Calu3 (cell line): ENCODE measurements around the gene ELN. TPM values are rescaled to one million over a fixed set of nuclear protein-coding genes. Genes with fewer than 3 reads are reported as not detected.

Experiments used
- BruUV-seq: library from RNA; stranded (reverse); fragments of 400-500 nt; replicated peaks from 2 replicates; lab custom pipeline; 2021; lab: Mats Ljungman, UMichigan
- CTCF ChIA-PET: fragments of 300-600 bp; sonication (Branson Sonifier 250); formaldehyde crosslinking; loops from one replicate; lab custom pipeline; 2022; ENCODE audit warnings: antibody characterized with exemption; lab: Charles Lee
- DNase-seq: peaks from one replicate; pipeline ENCODE4 v3.0.0; 2022
- H3K27ac Mint-ChIP-seq: one replicate; pipeline ENCODE4 v1.8.0; 2022; ENCODE audit warnings: mixed read lengths; ENCODE audit not compliant: unreplicated experiment
- H3K27me3 Mint-ChIP-seq: one replicate; pipeline ENCODE4 v1.8.0; 2022; ENCODE audit warnings: mixed read lengths; ENCODE audit not compliant: unreplicated experiment
- H3K36me3 Mint-ChIP-seq: one replicate; pipeline ENCODE4 v1.8.0; 2022; ENCODE audit warnings: mild to moderate bottlenecking, moderate library complexity, mixed read lengths; ENCODE audit not compliant: insufficient read depth, unreplicated experiment
- H3K4me1 Mint-ChIP-seq: one replicate; pipeline ENCODE4 v1.8.0; 2022; ENCODE audit warnings: mild to moderate bottlenecking, low read depth, mixed read lengths; ENCODE audit not compliant: unreplicated experiment
- H3K4me3 Mint-ChIP-seq: one replicate; pipeline ENCODE4 v1.8.0; 2022; ENCODE audit warnings: mild to moderate bottlenecking, low read depth, moderate library complexity, mixed read lengths; ENCODE audit not compliant: unreplicated experiment
- H3K9me3 Mint-ChIP-seq: one replicate; pipeline ENCODE4 v1.8.0; 2022; ENCODE audit warnings: low read depth, mixed read lengths; ENCODE audit not compliant: unreplicated experiment
- intact Hi-C: fragments of 100-400 bp; cut with micrococcal nuclease; formaldehyde crosslinking; loops from one replicate; pipeline ENCODE4 v1.10.0; 2022; ENCODE audit not compliant: unreplicated experiment
- total RNA-seq: library from RNA; stranded (reverse); gene quantifications from 2 replicates; pipeline ENCODE4 v1.2.3, GENCODE V29; 2022
- TF ChIP-seq, protein P1 (sequence below): fragments of 200-600 bp; IDR thresholded peaks from one replicate; pipeline ENCODE4 v1.8.0; 2022; ENCODE audit warnings: antibody characterized with exemption; ENCODE audit not compliant: unreplicated experiment

Gene ELN
- total RNA-seq, 1 experiment from 2014 or later: 0.42 TPM

GRCh38 chr7:74040101-74040790 is 12.3 kb downstream of the ELN start:
- no TSS peak for BruUV-seq
- CTCF ChIA-PET: interaction anchor here (0.6 kb wide), 1 partner anchor 26 kb away, joined by 3 read pairs; no protein-coding TSS in a partner anchor

GRCh38 chr7:74040791-74041520 is 13.0 kb downstream of the ELN start:
- Mint-ChIP-seq H3K4me3 (no peak overlapping the region), H3K4me1 (no peaks in the 10 kb centered on the region), H3K9me3 (no peaks in the 10 kb centered on the region), H3K27ac (no peak overlapping the region), H3K27me3 (peaks cover 59% of the 10 kb centered on the region), H3K36me3 (peaks cover 4% of the 10 kb centered on the region)
- TF ChIP-seq, protein P1, sequence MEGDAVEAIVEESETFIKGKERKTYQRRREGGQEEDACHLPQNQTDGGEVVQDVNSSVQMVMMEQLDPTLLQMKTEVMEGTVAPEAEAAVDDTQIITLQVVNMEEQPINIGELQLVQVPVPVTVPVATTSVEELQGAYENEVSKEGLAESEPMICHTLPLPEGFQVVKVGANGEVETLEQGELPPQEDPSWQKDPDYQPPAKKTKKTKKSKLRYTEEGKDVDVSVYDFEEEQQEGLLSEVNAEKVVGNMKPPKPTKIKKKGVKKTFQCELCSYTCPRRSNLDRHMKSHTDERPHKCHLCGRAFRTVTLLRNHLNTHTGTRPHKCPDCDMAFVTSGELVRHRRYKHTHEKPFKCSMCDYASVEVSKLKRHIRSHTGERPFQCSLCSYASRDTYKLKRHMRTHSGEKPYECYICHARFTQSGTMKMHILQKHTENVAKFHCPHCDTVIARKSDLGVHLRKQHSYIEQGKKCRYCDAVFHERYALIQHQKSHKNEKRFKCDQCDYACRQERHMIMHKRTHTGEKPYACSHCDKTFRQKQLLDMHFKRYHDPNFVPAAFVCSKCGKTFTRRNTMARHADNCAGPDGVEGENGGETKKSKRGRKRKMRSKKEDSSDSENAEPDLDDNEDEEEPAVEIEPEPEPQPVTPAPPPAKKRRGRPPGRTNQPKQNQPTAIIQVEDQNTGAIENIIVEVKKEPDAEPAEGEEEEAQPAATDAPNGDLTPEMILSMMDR: no peak
- intact Hi-C loops: no loop called here
- no peak for DNase-seq
- no TSS peak for BruUV-seq
- CTCF ChIA-PET: interaction anchor here (0.5 kb wide), 1 partner anchor 17 kb away, joined by 4 read pairs; no protein-coding TSS in a partner anchor

More at GRCh38 chr7:74040101-74040790, 12.3 kb downstream of the ELN start:
- intact Hi-C loops: no loop called here
- Mint-ChIP-seq H3K9me3 (no peaks in the 10 kb centered on the region), H3K27ac (no peak overlapping the region), H3K4me3 (no peak overlapping the region), H3K4me1 (no peaks in the 10 kb centered on the region), H3K27me3 (peaks cover 52% of the 10 kb centered on the region), H3K36me3 (peaks cover 4% of the 10 kb centered on the region)
- DNase-seq: no peak
- TF ChIP-seq, protein P1: no peak

DNA sequence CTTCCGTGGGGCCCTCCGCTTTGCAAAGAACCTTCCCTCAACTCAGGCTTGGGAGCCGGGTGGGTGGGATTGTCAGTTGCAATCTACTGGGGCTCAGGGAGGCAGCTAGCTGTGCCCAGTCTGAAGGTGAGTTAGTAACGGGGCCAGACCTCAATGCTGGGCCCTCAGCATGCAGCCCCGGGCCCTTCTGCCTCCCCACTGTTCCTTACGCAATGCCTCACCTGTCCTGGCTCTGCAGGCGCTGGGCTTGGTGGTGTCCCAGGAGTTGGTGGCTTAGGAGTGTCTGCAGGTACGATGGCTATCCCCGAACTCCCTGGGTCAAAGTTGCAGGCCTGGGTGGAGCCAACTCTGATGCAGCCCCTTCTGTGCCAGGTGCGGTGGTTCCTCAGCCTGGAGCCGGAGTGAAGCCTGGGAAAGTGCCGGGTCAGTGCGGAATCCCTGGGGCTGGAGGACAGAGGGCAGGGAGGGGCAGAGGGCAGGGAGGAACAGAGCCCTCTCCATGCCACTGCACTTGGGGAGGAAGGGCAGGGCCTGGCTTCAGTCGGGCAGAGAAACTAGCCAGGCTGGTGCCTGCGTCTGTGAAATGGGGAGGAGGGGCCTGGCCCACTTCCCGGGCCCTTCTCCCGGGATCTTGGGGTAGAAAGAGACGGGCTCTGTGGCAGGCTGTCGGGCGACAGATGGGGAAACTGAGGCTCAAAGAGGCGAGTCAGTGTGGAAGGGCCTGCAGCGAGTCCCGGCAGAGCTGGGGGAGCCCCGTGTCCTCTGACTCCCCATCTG is 15.0 kb downstream of the ELN start:
- intact Hi-C loops: no loop called here

GRCh38 chr7:74043523-74043951 is 15.6 kb downstream of the ELN start:
- CTCF ChIA-PET: interaction anchor here (0.5 kb wide), 1 partner anchor 47 kb away, joined by 3 read pairs; no protein-coding TSS in a partner anchor
- TF ChIP-seq, protein P1: no peak
- Mint-ChIP-seq H3K27me3 (peaks cover 44% of the 10 kb centered on the region), H3K4me1 (no peaks in the 10 kb centered on the region), H3K27ac (no peak overlapping the region), H3K4me3 (no peak overlapping the region), H3K36me3 (no peaks in the 10 kb centered on the region), H3K9me3 (no peaks in the 10 kb centered on the region)
- no TSS peak for BruUV-seq
- intact Hi-C loops: no loop called here
- no peak for DNase-seq

More for the DNA sequence above, 15.0 kb downstream of the ELN start:
- H3K36me3 Mint-ChIP-seq: peaks cover 4% of the 10 kb centered on the region
- no peaks in the 10 kb centered on the region for H3K4me1 Mint-ChIP-seq
- no peak overlapping the region for H3K27ac Mint-ChIP-seq
- H3K27me3 Mint-ChIP-seq: peaks cover 50% of the 10 kb centered on the region
- no peak for DNase-seq
- no TSS peak for BruUV-seq
- CTCF ChIA-PET: interaction anchor here (0.5 kb wide), 1 partner anchor 46 kb away, joined by 3 read pairs; no protein-coding TSS in a partner anchor
- TF ChIP-seq, protein P1: no peak
- no peak overlapping the region for H3K4me3 Mint-ChIP-seq
- H3K9me3 Mint-ChIP-seq: no peaks in the 10 kb centered on the region
